Suprapubic skin (tissue), 4 donors: ENCODE data around the gene CC2D1B. TPM values are rescaled to one million over a fixed set of nuclear protein-coding genes. Genes with fewer than 3 reads are reported as not detected.

Source experiments
- DNase-seq, 2 donors: peaks; one replicate each; pipeline ENCODE4 v3.0.0-alpha.2; 2019; ENCODE audit warnings: low spot score in 2 of 2
- H3K27ac ChIP-seq: fragments of 200-600 bp; sonication (generic); one replicate; pipeline ENCODE4 v1.5.1; 2019
- H3K27me3 ChIP-seq: fragments of 200-600 bp; sonication (generic); one replicate; pipeline ENCODE4 v1.5.1; 2019
- H3K36me3 ChIP-seq: fragments of 200-600 bp; sonication (generic); one replicate; pipeline ENCODE4 v1.5.1; 2019
- H3K4me1 ChIP-seq: fragments of 200-600 bp; sonication (generic); one replicate; pipeline ENCODE4 v1.5.1; 2019
- H3K4me3 ChIP-seq: fragments of 200-600 bp; sonication (generic); one replicate; pipeline ENCODE4 v1.5.1; 2019; ENCODE audit warnings: mild to moderate bottlenecking
- H3K9me3 ChIP-seq: fragments of 200-600 bp; sonication (generic); one replicate; pipeline ENCODE4 v1.5.1; 2019
- CTCF ChIP-seq, 2 donors: fragments of 200-600 bp in 1 of 2; fragments of 450-650 bp in 1 of 2; sonication (generic) in 1 of 2; IDR thresholded peaks; one replicate each; pipeline ENCODE4 v1.5.1; 2016 to 2019; ENCODE audit warnings: antibody characterized with exemption in 2 of 2, mild to moderate bottlenecking in 1 of 2, moderate library complexity in 1 of 2
- EP300 ChIP-seq: sonication (generic); formaldehyde crosslinking; IDR thresholded peaks from one replicate; pipeline ENCODE4 v1.6.1; 2017; ENCODE audit warnings: antibody characterized with exemption
- POLR2A ChIP-seq, 2 donors: fragments of 450-650 bp; IDR thresholded peaks; one replicate each; pipeline ENCODE4 v1.6.1; 2017; ENCODE audit warnings: antibody characterized with exemption in 2 of 2, mild to moderate bottlenecking in 2 of 2, moderate library complexity in 2 of 2
- POLR2AphosphoS5 ChIP-seq, 3 donors: sonication (generic); formaldehyde crosslinking; IDR thresholded peaks; one replicate each; pipeline ENCODE4 v1.6.1; 2017; ENCODE audit warnings: antibody characterized with exemption in 3 of 3
- WGBS: methylation state at CpG from one replicate; pipeline ENCODE4 v1.1.5; 2018; 5-methylcytosine and 5-hydroxymethylcytosine counted together
- total RNA-seq, 4 donors: library from RNA; depleted of rRNA; stranded (reverse); fragments of >200 nt; gene quantifications; one replicate each; pipeline ENCODE4 v1.1.0, GENCODE V29; 2016

Gene CC2D1B
- total RNA-seq, 4 donors from 2014 or later, result 23.0 to 30.4 (median 24.6) TPM

DNA sequence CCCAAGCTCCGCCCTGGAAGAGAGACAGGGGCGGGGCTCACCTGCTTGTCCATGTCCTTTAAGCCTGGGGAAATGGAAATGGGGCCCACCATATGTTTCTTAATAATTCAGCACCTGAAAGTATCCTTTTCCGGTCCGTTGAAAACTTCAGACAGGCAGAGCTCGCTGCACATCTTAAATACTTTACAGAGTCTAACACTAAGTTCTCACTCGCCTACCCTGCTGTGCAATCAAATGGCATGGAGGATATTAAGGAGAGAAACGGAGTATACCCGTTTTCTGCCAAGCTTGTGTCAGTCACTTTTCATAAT is 467 bp upstream of the CC2D1B start:
- no peaks in the 10 kb centered on the region for H3K27me3 ChIP-seq

DNA sequence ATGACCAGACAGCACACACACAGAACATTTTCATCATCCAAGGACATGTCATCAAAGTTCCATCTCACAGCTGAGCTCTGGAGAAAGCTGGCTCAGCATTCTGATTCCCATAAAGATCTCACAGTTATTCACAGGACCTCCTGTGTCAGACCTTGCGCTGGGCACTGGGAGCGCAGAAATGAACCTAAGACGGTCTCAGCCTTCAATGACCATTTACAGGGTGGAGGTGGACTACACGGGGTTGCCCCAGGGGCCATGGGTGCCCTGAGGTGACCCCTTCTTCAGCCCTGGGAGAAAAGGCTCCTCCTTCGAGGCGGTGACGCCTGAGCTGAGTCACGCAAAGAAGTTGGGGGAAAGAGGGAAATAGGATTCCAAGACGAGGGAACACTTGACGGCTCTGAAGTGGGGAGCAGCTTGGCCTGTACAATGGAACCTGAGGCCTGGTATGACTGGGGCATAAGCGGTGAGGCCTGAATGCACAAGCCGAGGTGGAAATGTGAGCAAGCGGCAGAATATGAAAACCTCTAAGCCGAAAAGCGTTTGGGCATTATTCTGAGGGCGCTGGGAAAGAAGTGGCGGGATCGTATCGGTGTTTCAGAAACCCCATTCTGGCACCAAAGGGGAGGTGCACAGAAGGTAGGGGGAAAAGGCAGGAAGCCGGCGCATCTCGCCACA is 797 bp downstream of the CC2D1B start:
- Histone ChIP-seq H3K4me1 (peaks cover 28% of the 10 kb centered on the region), H3K36me3 (peaks cover 28% of the 10 kb centered on the region), H3K4me3 (peak overlapping the region; percentile 82), H3K27me3 (no peaks in the 10 kb centered on the region), H3K27ac (peak overlapping the region; percentile 92), H3K9me3 (no peaks in the 10 kb centered on the region)
- WGBS, result 7% methylated on average over 22 of the region's 22 CpGs
- TF ChIP-seq CTCF (IDR thresholded peaks at IDR 0.05), result no peak
- TF ChIP-seq POLR2A (IDR thresholded peaks at IDR 0.05), result peak in 1 of 2 donors; percentile 30
- peak in 1 of 2 donors; percentile 81 for DNase-seq

More for the DNA sequence above, 467 bp upstream of the CC2D1B start:
- H3K9me3 ChIP-seq, result no peaks in the 10 kb centered on the region
- H3K4me3 ChIP-seq, result peak overlapping the region; percentile 82
- H3K36me3 ChIP-seq, result peaks cover 16% of the 10 kb centered on the region
- WGBS, result 12% methylated on average over 8 of the region's 8 CpGs
- H3K27ac ChIP-seq, result peak overlapping the region; percentile 92
- TF ChIP-seq POLR2A (IDR thresholded peaks at IDR 0.05) (no peak), POLR2AphosphoS5 (IDR thresholded peaks at IDR 0.05) (no peak), CTCF (IDR thresholded peaks at IDR 0.05) (no peak)
- no peak for DNase-seq
- H3K4me1 ChIP-seq, result peaks cover 28% of the 10 kb centered on the region

- 77% methylated on average over 5 of the region's 5 CpGs for WGBS
- no peak for DNase-seq
- Histone ChIP-seq H3K4me3 (no peak overlapping the region), H3K27me3 (no peaks in the 10 kb centered on the region), H3K9me3 (no peaks in the 10 kb centered on the region), H3K27ac (no peak overlapping the region), H3K36me3 (peaks cover 37% of the 10 kb centered on the region), H3K4me1 (peaks cover 28% of the 10 kb centered on the region)
- TF ChIP-seq POLR2A (IDR thresholded peaks at IDR 0.05) (no peak), CTCF (IDR thresholded peaks at IDR 0.05) (no peak), EP300 (no peak), POLR2AphosphoS5 (IDR thresholded peaks at IDR 0.05) (no peak)
Measured at GRCh38 chr1:52364235-52364839, 1.7 kb downstream of the CC2D1B start.

- Histone ChIP-seq H3K4me3 (no peak overlapping the region), H3K27me3 (no peaks in the 10 kb centered on the region), H3K9me3 (no peaks in the 10 kb centered on the region), H3K4me1 (peaks cover 17% of the 10 kb centered on the region), H3K27ac (no peak overlapping the region), H3K36me3 (peaks cover 74% of the 10 kb centered on the region)
- no peak for DNase-seq
- 83% methylated on average over 7 of the region's 7 CpGs for WGBS
- TF ChIP-seq POLR2AphosphoS5 (IDR thresholded peaks at IDR 0.05), result no peak
- TF ChIP-seq CTCF (IDR thresholded peaks at IDR 0.05), result no peak
- no peak for TF ChIP-seq POLR2A (IDR thresholded peaks at IDR 0.05)
- no peak for TF ChIP-seq EP300
Measured at GRCh38 chr1:52360595-52360968, 5.4 kb downstream of the CC2D1B start.

GRCh38 chr1:52359676-52360594 is 6.1 kb downstream of the CC2D1B start:
- Histone ChIP-seq H3K9me3 (no peaks in the 10 kb centered on the region), H3K27ac (no peak overlapping the region), H3K27me3 (no peaks in the 10 kb centered on the region), H3K36me3 (peaks cover 81% of the 10 kb centered on the region), H3K4me3 (no peak overlapping the region), H3K4me1 (peaks cover 11% of the 10 kb centered on the region)
- whole genome bisulfite sequencing, result 92% methylated on average over 18 of the region's 24 CpGs
- TF ChIP-seq EP300 (no peak), CTCF (IDR thresholded peaks at IDR 0.05) (no peak), POLR2AphosphoS5 (IDR thresholded peaks at IDR 0.05) (no peak), POLR2A (IDR thresholded peaks at IDR 0.05) (no peak)
- no peak for DNase-seq
